Measurements from ENCODE around the gene CLDN6. TPM values are rescaled to one million over a fixed set of nuclear protein-coding genes. Genes with fewer than 3 reads are reported as not detected.

The CLDN6 gene
- total RNA-seq, 1 experiment from 2014 or later, result 0.49 TPM

DNA sequence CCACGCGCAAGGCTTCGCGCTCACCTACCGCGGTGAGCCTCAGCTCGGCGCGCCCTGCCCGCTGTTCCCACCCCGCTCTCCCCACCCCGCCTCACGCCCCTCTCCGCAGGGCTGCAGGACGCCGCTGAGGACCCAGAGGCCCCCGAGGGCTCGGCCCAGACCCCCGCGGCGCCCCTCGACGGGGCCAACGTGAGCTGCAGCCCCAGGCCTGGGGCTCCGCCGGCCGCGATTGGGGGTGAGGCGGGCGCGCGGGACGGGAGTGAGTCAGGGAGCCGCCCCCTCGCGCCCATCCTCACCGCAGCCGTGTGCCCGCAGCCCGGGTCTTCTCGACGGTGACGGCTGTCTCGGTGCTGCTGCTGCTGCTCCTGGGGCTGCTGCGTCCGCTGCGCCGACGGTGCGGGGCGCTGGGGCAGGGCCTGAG is 50.8 kb downstream of the CLDN6 start:
- H3K27me3 ChIP-seq (ENCODE audit: insufficient read depth, low read length), result no peaks in the 10 kb centered on the region
- TF ChIP-seq YY1 (IDR thresholded peaks at IDR 0.05; ENCODE audit: extremely low read depth, insufficient replicate concordance, low read depth, low read length) (no peak), ZFX (IDR thresholded peaks at IDR 0.05) (no peak), EGR1 (IDR thresholded peaks at IDR 0.05; ENCODE audit: low read depth) (no peak), SIN3A (IDR thresholded peaks at IDR 0.05; ENCODE audit: low read depth) (no peak)
- TF ChIP-seq, protein P1, sequence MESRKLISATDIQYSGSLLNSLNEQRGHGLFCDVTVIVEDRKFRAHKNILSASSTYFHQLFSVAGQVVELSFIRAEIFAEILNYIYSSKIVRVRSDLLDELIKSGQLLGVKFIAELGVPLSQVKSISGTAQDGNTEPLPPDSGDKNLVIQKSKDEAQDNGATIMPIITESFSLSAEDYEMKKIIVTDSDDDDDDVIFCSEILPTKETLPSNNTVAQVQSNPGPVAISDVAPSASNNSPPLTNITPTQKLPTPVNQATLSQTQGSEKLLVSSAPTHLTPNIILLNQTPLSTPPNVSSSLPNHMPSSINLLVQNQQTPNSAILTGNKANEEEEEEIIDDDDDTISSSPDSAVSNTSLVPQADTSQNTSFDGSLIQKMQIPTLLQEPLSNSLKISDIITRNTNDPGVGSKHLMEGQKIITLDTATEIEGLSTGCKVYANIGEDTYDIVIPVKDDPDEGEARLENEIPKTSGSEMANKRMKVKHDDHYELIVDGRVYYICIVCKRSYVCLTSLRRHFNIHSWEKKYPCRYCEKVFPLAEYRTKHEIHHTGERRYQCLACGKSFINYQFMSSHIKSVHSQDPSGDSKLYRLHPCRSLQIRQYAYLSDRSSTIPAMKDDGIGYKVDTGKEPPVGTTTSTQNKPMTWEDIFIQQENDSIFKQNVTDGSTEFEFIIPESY (IDR thresholded peaks at IDR 0.05; ENCODE audit: extremely low read depth, insufficient replicate concordance, low read length), result no peak
- TF ChIP-seq, protein P2, sequence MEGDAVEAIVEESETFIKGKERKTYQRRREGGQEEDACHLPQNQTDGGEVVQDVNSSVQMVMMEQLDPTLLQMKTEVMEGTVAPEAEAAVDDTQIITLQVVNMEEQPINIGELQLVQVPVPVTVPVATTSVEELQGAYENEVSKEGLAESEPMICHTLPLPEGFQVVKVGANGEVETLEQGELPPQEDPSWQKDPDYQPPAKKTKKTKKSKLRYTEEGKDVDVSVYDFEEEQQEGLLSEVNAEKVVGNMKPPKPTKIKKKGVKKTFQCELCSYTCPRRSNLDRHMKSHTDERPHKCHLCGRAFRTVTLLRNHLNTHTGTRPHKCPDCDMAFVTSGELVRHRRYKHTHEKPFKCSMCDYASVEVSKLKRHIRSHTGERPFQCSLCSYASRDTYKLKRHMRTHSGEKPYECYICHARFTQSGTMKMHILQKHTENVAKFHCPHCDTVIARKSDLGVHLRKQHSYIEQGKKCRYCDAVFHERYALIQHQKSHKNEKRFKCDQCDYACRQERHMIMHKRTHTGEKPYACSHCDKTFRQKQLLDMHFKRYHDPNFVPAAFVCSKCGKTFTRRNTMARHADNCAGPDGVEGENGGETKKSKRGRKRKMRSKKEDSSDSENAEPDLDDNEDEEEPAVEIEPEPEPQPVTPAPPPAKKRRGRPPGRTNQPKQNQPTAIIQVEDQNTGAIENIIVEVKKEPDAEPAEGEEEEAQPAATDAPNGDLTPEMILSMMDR (IDR thresholded peaks at IDR 0.05 in 2 of 3, conservative IDR thresholded peaks at IDR 0.05 in 1 of 3; ENCODE audit: borderline replicate concordance in 1 of 3, insufficient read depth in 1 of 3, low read depth in 2 of 3, low read length in 2 of 3), result no peak
- peaks cover 20% of the 10 kb centered on the region for H3K79me2 ChIP-seq (ENCODE audit: insufficient read depth, low read length)
- no peak overlapping the region for H3K9ac ChIP-seq (ENCODE audit: low read length)
- ChIA-PET CTCF (no interaction called here), POLR2A (interaction anchor here (1.1 kb wide), 1 partner anchor 15 kb away, joined by 3 read pairs; no protein-coding TSS in a partner anchor), RAD21 (ENCODE audit: low non-redundant PET in 1 of 2, low total read pairs in 2 of 2, uncharacterized antibody in 2 of 2, unreplicated experiment in 2 of 2) (no interaction called here)
- no peak overlapping the region; the same call in 1 of the 2 replicates for H3K27ac ChIP-seq (ENCODE audit: low read depth, low read length)
- no peaks in the 10 kb centered on the region for H3K9me2 ChIP-seq (ENCODE audit: insufficient read depth)
- H3K36me3 ChIP-seq (ENCODE audit: control insufficient read depth in 1 of 2, insufficient read depth in 2 of 2, low read length in 2 of 2), result no peaks in the 10 kb centered on the region; a peak in 1 of 4 replicates
- peaks cover 20 to 67% of the 10 kb centered on the region in 2 experiments for H3K4me1 ChIP-seq (ENCODE audit: control insufficient read depth in 1 of 2, insufficient read depth in 2 of 2, low read length in 2 of 2)
- no peaks in the 10 kb centered on the region for H3K9me3 ChIP-seq (ENCODE audit: control insufficient read depth in 1 of 2, insufficient read depth in 1 of 2, low read depth in 1 of 2, low read length in 2 of 2)
- no peak for DNase-seq (ENCODE audit: low read depth, low spot score)
- no peak overlapping the region for H3K4me3 ChIP-seq (replicated peaks in 1 of 2; ENCODE audit: low read depth in 1 of 2, low read length in 2 of 2)
- H2AFZ ChIP-seq (ENCODE audit: low read depth, low read length, poor library complexity, severe bottlenecking), result no peak overlapping the region
- no peaks in the 10 kb centered on the region for H4K20me1 ChIP-seq (ENCODE audit: insufficient read depth)
- no peak overlapping the region for H3K4me2 ChIP-seq (ENCODE audit: low read length)
- ATAC-seq, result no peak
- intact Hi-C loops (cut with micrococcal nuclease), result no loop called here
- BruUV-seq (replicated peaks), result no TSS peak

Data from HCT116 (cell line).